ENCODE measurements around the gene SYF2. TPM values are rescaled to one million over a fixed set of nuclear protein-coding genes. Genes with fewer than 3 reads are reported as not detected.
"Not testable (repeated sequence)": the region's sequence is repeated elsewhere in the genome, so short reads cannot be mapped to it uniquely, and the experiment has no call there.

SYF2 gene
- total RNA-seq (53.6 and 66.3 TPM in 2 replicates), polyA plus RNA-seq (34.2 and 49.2 TPM in 2 replicates)

- peaks cover 5% of the 10 kb centered on the region for H3K4me1 ChIP-seq (ENCODE audit: insufficient read depth)
- H3K36me3 ChIP-seq (replicated peaks; ENCODE audit: insufficient read depth, low read depth) = peaks cover 5% of the 10 kb centered on the region
- WGBS (ENCODE audit: low lambda C conversion rate, missing lambda C conversion rate) = under 1% methylated on average over 54 of the region's 54 CpGs
- TF ChIP-seq EZH2phosphoT487 (IDR thresholded peaks at IDR 0.05; ENCODE audit: low read depth, severe bottlenecking, unreplicated experiment) (no peak), EZH2 (IDR thresholded peaks at IDR 0.05; ENCODE audit: borderline replicate concordance) (no peak)
- TF ChIP-seq, protein P1, sequence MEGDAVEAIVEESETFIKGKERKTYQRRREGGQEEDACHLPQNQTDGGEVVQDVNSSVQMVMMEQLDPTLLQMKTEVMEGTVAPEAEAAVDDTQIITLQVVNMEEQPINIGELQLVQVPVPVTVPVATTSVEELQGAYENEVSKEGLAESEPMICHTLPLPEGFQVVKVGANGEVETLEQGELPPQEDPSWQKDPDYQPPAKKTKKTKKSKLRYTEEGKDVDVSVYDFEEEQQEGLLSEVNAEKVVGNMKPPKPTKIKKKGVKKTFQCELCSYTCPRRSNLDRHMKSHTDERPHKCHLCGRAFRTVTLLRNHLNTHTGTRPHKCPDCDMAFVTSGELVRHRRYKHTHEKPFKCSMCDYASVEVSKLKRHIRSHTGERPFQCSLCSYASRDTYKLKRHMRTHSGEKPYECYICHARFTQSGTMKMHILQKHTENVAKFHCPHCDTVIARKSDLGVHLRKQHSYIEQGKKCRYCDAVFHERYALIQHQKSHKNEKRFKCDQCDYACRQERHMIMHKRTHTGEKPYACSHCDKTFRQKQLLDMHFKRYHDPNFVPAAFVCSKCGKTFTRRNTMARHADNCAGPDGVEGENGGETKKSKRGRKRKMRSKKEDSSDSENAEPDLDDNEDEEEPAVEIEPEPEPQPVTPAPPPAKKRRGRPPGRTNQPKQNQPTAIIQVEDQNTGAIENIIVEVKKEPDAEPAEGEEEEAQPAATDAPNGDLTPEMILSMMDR (IDR thresholded peaks at IDR 0.05; ENCODE audit: poor library complexity) = no peak
- peaks cover 50% of the 10 kb centered on the region for H3K79me2 ChIP-seq
- DNase-seq (ENCODE audit: low spot score) = peak; percentile 96
- H3K27me3 ChIP-seq = no peaks in the 10 kb centered on the region
- peak within 1 kb of the TSS; percentile 95 for H3K27ac ChIP-seq
- H3K9me3 ChIP-seq (ENCODE audit: low read depth) = no peaks in the 10 kb centered on the region
- peak within 1 kb of the TSS; percentile 83 for H3K4me2 ChIP-seq
- peak within 1 kb of the TSS; percentile 66 for H2AFZ ChIP-seq
- H3K4me3 ChIP-seq = peak within 1 kb of the TSS; percentile 64
- H3K9me2 ChIP-seq (replicated peaks; ENCODE audit: insufficient read depth) = no peaks in the 10 kb centered on the region
- H4K20me1 ChIP-seq (ENCODE audit: insufficient read depth, poor library complexity, severe bottlenecking) = no peaks in the 10 kb centered on the region
Measured at GRCh38 chr1:25232027-25232865, at the start of gene SYF2. Gene SYF2, minus strand, starts transcription at chr1:25232502. Its CDS starts 35 bp downstream, at chr1:25232467.

DNA sequence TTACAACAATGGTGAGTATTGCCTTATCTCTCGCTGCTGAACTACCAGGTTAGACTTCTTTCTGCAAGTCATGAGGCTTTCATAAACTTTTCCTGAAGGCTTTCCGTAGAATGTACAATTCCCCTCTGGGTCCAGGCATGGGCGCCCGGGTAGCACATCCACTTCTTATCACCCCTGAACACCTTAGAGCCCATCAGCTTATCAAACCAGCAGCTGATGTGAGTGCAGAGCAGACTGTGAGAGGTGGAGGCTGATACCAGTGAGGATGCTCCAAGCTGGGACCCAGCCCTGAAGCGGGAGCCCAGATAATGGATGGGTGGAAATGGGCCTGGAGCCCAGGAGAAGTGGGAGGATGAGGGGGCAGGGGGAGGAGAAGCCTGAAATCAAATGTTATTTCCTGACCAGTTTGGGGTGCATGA, 47.4 kb upstream of the SYF2 start:
- H4K20me1 ChIP-seq (ENCODE audit: insufficient read depth, poor library complexity, severe bottlenecking); H3K4me1 ChIP-seq (ENCODE audit: insufficient read depth); H3K79me2 ChIP-seq; H3K27ac ChIP-seq; H3K9me2 ChIP-seq (replicated peaks; ENCODE audit: insufficient read depth); H3K4me2 ChIP-seq; DNase-seq (ENCODE audit: low spot score); H3K36me3 ChIP-seq (replicated peaks; ENCODE audit: insufficient read depth, low read depth); H3K9me3 ChIP-seq (ENCODE audit: low read depth); H3K27me3 ChIP-seq; H2AFZ ChIP-seq; H3K4me3 ChIP-seq: not testable (repeated sequence)
- 84% methylated on average over 5 of the region's 5 CpGs for WGBS (ENCODE audit: low lambda C conversion rate, missing lambda C conversion rate)

- DNase-seq (ENCODE audit: low spot score); H3K79me2 ChIP-seq; H4K20me1 ChIP-seq (ENCODE audit: insufficient read depth, poor library complexity, severe bottlenecking); H3K9me2 ChIP-seq (replicated peaks; ENCODE audit: insufficient read depth); H3K4me2 ChIP-seq; H3K27me3 ChIP-seq; H3K9me3 ChIP-seq (ENCODE audit: low read depth); H3K4me3 ChIP-seq; H3K36me3 ChIP-seq (replicated peaks; ENCODE audit: insufficient read depth, low read depth); H3K4me1 ChIP-seq (ENCODE audit: insufficient read depth); H2AFZ ChIP-seq; H3K27ac ChIP-seq: not testable (repeated sequence)
- WGBS (ENCODE audit: low lambda C conversion rate, missing lambda C conversion rate) = 78% methylated on average over 3 of the region's 8 CpGs
Measured at GRCh38 chr1:25278790-25279189, 46.5 kb upstream of the SYF2 start.

DNA sequence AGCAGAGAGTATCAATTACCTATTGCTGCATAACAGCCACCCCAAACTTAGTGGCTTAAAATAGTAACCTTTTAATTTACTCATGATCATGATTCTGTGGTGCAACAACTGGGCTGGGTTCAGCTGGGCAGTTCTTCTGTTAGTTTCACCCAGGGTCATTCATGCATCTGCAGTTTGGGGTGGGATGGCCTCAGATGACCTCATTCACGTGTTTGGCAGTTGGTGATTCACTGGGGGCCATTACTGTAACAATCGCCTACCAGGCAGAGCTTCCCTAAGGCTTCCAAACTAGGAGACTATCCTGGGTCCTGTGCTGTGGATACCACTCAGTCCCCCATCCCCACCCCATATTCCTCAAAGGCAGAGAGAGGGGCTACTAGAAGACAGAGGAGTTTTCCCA, 46.1 kb upstream of the SYF2 start:
- H3K27ac ChIP-seq; DNase-seq (ENCODE audit: low spot score); H3K36me3 ChIP-seq (replicated peaks; ENCODE audit: insufficient read depth, low read depth); H3K4me2 ChIP-seq; H3K9me2 ChIP-seq (replicated peaks; ENCODE audit: insufficient read depth); H2AFZ ChIP-seq; H3K4me1 ChIP-seq (ENCODE audit: insufficient read depth); H3K9me3 ChIP-seq (ENCODE audit: low read depth); H3K79me2 ChIP-seq; H4K20me1 ChIP-seq (ENCODE audit: insufficient read depth, poor library complexity, severe bottlenecking); H3K27me3 ChIP-seq; H3K4me3 ChIP-seq: not testable (repeated sequence)
- 60% methylated on average over 2 of the region's 2 CpGs for WGBS (ENCODE audit: low lambda C conversion rate, missing lambda C conversion rate)

- H2AFZ ChIP-seq, H3K4me2 ChIP-seq: not testable (repeated sequence)
- 75% methylated on average over 1 of the region's 1 CpG for WGBS (ENCODE audit: low lambda C conversion rate, missing lambda C conversion rate)
Measured at GRCh38 chr1:25277295-25277694, 45.0 kb upstream of the SYF2 start.

DNA sequence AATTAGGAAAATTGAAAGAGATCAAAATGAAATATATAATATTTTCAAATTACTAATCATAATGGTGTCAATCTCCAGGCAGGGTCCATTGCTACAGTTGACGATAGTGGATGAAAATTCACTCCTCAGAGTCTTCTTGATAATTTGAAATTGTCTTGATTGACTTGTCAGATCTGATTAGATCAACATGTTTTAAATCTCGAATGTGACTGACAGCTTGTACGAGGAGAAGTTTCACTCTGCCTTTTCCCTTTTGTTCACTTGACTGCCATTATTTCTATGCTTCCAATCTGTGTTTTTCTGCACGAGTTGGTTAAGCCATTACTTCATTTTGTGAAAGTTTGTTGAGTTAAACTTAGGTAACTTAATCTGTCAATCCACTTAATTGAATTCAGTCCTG, 43.3 kb upstream of the SYF2 start:
- DNase-seq (ENCODE audit: low spot score); H2AFZ ChIP-seq; H3K4me3 ChIP-seq; H3K27me3 ChIP-seq; H3K9me3 ChIP-seq (ENCODE audit: low read depth); H4K20me1 ChIP-seq (ENCODE audit: insufficient read depth, poor library complexity, severe bottlenecking); H3K79me2 ChIP-seq; H3K36me3 ChIP-seq (replicated peaks; ENCODE audit: insufficient read depth, low read depth); H3K27ac ChIP-seq; H3K4me1 ChIP-seq (ENCODE audit: insufficient read depth); H3K9me2 ChIP-seq (replicated peaks; ENCODE audit: insufficient read depth); H3K4me2 ChIP-seq: not testable (repeated sequence)
- WGBS (ENCODE audit: low lambda C conversion rate, missing lambda C conversion rate) = 85% methylated on average over 4 of the region's 4 CpGs

More at GRCh38 chr1:25277295-25277694, 45.0 kb upstream of the SYF2 start:
- not testable (repeated sequence) for H4K20me1 ChIP-seq (ENCODE audit: insufficient read depth, poor library complexity, severe bottlenecking); DNase-seq (ENCODE audit: low spot score); H3K4me1 ChIP-seq (ENCODE audit: insufficient read depth); H3K9me3 ChIP-seq (ENCODE audit: low read depth); H3K36me3 ChIP-seq (replicated peaks; ENCODE audit: insufficient read depth, low read depth); H3K4me3 ChIP-seq; H3K27ac ChIP-seq; H3K9me2 ChIP-seq (replicated peaks; ENCODE audit: insufficient read depth); H3K27me3 ChIP-seq; H3K79me2 ChIP-seq

DNA sequence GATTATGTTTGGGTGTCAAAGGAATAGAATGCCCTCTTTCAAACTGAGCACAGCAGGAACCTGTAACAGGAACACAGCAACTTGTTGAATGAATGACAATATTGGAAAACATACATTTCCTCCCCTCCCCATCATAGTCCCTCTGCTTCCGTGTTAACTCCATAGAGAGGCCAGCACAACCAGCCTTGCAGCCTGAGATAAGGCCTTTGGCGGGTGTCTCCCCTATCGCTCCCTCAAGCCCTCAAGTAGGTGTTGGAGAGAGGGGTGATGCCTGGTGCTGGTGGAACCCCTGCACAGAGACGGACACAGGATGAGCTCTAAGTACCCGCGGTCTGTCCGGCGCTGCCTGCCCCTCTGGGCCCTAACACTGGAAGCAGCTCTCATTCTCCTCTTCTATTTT, 39.9 kb upstream of the SYF2 start, which contains the start of gene RHD:
RHD (plus strand) TSS at position 272 of the 400 bp plus-strand sequence; CDS start at position 311, 39 bp downstream.
- H3K79me2 ChIP-seq; H3K4me3 ChIP-seq; H3K9me2 ChIP-seq (replicated peaks; ENCODE audit: insufficient read depth); H3K27ac ChIP-seq; H2AFZ ChIP-seq; H3K36me3 ChIP-seq (replicated peaks; ENCODE audit: insufficient read depth, low read depth); H3K9me3 ChIP-seq (ENCODE audit: low read depth); H3K4me2 ChIP-seq; H3K4me1 ChIP-seq (ENCODE audit: insufficient read depth); DNase-seq (ENCODE audit: low spot score); H3K27me3 ChIP-seq; H4K20me1 ChIP-seq (ENCODE audit: insufficient read depth, poor library complexity, severe bottlenecking): not testable (repeated sequence)
- WGBS (ENCODE audit: low lambda C conversion rate, missing lambda C conversion rate) = 74% methylated on average over 8 of the region's 8 CpGs
